ENCODE data around the gene KCNQ2.

KCNQ2 gene

DNA sequence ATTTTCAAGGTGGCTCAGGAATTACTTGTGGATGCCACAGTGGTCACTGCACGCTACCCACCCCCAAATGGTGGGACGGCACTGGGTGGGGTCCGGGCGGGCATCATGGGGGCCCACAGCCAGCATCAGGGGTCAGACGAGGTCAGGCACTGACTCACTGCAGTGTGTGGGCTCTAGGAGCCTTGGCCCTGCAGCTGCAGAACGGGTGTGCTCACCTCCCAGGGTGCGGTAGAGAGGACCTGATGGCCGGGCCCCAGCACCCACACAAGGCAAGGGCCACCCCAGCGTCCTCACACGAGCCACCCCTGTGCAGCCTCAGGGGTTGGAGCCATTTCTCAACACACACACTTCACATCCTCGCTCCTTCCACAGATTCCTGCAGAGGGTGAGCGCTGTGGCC lies 34.3 kb downstream of the KCNQ2 start:
- Histone ChIP-seq H3K27ac (no peak overlapping the region), H3K9me3 (no peaks in the 10 kb centered on the region), H3K36me3 (no peaks in the 10 kb centered on the region), H3K27me3 (peaks cover 0 to 65% of the 10 kb centered on the region in 2 donors), H3K4me3 (no peak overlapping the region), H3K4me1 (no peaks in the 10 kb centered on the region)
- DNase-seq = no peak
- intact Hi-C loops (cut with DNase I; ENCODE audit: low total_unique reads) = no loop called here
- TF ChIP-seq CTCF (IDR thresholded peaks at IDR 0.05) = no peak

DNA sequence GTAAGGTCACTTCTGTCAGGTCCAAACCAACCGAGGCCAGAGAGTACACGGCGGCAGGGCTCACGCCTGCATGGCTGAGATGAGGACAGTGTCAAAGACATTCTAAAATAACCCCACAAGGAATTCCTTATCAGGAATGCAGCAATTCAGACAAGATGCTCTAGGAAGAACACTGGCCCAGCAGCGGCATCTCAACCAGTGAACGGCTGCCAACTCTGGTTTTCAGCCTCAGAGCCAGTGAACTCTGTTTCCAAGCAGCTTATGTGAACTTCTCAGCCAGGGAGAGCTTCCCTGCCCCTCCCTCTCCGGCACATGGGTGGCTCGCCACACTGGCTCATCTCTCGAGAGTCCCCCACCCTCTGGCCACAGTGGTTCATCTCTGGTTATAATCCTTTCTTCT lies 36.9 kb downstream of the KCNQ2 start:
- no peaks in the 10 kb centered on the region for H3K4me1 ChIP-seq
- H3K27me3 ChIP-seq = peaks cover 0 to 61% of the 10 kb centered on the region in 2 donors
- TF ChIP-seq CTCF (IDR thresholded peaks at IDR 0.05) = no peak
- intact Hi-C loops (cut with DNase I; ENCODE audit: low total_unique reads) = no loop called here
- no peaks in the 10 kb centered on the region for H3K36me3 ChIP-seq
- no peak overlapping the region for H3K4me3 ChIP-seq
- no peaks in the 10 kb centered on the region for H3K9me3 ChIP-seq
- H3K27ac ChIP-seq = no peak overlapping the region
- DNase-seq = no peak

DNA sequence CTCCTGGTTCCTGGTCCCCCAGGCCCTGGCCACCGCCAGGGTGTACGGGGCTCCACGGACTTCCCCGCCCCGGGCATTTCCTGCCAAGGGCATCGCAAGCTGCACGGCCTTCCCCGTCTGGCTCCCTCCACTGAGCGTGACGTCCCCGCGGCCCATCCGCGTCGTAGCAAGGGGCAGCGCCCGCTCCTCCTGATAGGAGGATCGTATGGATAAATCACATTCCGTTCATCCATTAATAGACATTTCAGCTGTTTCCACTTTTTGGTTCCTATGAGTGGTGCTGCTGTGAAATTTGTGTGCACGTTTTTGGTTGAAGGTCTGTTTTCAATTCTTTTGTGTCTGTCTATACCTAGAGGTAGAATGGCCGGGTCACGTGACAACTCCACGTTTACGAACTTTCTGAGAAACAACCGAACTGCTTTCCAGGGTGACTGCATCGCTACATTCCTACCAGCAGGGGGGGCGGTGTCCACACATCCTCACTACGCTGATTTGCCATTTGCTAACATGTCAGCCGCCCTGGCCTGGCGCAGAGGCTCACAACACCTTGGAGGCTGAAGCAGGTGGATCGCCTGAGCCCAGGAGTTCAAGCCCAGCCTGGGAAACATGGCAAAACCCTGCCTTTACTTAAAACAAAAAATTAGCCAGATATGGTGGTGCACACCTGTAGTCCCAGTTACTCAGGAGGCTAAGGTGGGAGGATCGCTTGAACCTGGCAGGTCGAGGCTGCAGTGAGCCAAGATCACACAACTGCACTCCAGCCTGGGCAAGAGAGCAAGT lies 37.7 kb downstream of the KCNQ2 start:
- DNase-seq = peak in 1 of 2 donors; percentile 32

DNA sequence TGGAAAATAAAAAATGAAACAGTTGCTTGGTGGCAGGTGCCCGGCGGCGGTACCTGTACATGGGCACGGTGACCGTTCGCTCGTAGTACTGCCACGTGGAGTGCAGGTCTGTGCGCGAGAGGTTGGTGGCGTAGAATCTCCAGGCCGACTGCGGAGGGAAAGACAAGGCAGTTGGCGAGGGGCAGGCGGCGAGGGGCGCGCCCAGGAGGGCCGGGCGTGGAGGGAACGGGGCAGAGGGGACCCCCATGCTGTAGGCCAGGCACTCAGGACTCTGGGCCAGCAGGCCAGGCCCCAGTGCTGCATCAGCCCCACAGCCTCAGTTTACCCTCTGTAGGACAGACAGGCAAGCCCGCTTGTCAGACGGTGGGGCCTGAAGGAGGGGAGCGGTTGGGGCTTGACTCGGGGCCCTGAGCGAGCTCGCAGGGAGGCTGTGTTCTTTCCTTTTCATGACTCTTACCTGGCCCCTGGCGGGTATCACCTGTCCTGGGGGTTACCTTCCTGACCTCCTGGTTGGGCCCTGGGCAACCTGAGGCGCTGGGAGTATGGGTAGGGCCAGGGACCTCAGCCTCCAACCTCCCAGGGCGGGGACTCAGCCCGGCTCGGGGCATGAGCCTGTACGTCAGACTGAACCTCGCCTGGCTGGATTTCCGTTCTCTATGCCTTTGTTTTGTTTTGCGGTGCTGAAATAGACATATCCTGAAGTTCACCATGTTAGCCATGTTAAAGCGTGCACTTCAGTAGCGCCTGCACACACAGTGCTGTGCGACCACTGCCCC lies 38.5 kb downstream of the KCNQ2 start:
- H3K27me3 ChIP-seq = peaks cover 0 to 61% of the 10 kb centered on the region in 2 donors
- no peak for DNase-seq
- TF ChIP-seq CTCF (IDR thresholded peaks at IDR 0.05) = no peak
- intact Hi-C loops (cut with DNase I; ENCODE audit: low total_unique reads) = no loop called here
- no peaks in the 10 kb centered on the region for H3K9me3 ChIP-seq
- H3K36me3 ChIP-seq = no peaks in the 10 kb centered on the region
- H3K27ac ChIP-seq = no peak overlapping the region
- H3K4me3 ChIP-seq = no peak overlapping the region
- H3K4me1 ChIP-seq = no peaks in the 10 kb centered on the region

More for the DNA sequence above, 37.7 kb downstream of the KCNQ2 start:
- Histone ChIP-seq H3K4me3 (no peak overlapping the region), H3K27ac (no peak overlapping the region), H3K4me1 (no peaks in the 10 kb centered on the region), H3K36me3 (no peaks in the 10 kb centered on the region), H3K27me3 (peaks cover 0 to 61% of the 10 kb centered on the region in 2 donors), H3K9me3 (no peaks in the 10 kb centered on the region)
- intact Hi-C loops (cut with DNase I; ENCODE audit: low total_unique reads) = no loop called here
- peak; percentile 54 to 73 for TF ChIP-seq CTCF (IDR thresholded peaks at IDR 0.05)

GRCh38 chr20:63433351-63433750 lies 39.1 kb downstream of the KCNQ2 start:
- Histone ChIP-seq H3K36me3 (no peaks in the 10 kb centered on the region), H3K27ac (no peak overlapping the region), H3K4me3 (no peak overlapping the region), H3K4me1 (no peaks in the 10 kb centered on the region), H3K27me3 (peaks cover 0 to 61% of the 10 kb centered on the region in 2 donors), H3K9me3 (no peaks in the 10 kb centered on the region)
- intact Hi-C loops (cut with DNase I; ENCODE audit: low total_unique reads) = no loop called here
- TF ChIP-seq CTCF (IDR thresholded peaks at IDR 0.05) = no peak
- no peak for DNase-seq
